NCI-H226 (cell line): Measurements from ENCODE around the gene ATN1.

Experiments used
- DNase-seq: peaks from one replicate; pipeline ENCODE4 v3.0.0-alpha.2; 2015

The ATN1 gene

DNA sequence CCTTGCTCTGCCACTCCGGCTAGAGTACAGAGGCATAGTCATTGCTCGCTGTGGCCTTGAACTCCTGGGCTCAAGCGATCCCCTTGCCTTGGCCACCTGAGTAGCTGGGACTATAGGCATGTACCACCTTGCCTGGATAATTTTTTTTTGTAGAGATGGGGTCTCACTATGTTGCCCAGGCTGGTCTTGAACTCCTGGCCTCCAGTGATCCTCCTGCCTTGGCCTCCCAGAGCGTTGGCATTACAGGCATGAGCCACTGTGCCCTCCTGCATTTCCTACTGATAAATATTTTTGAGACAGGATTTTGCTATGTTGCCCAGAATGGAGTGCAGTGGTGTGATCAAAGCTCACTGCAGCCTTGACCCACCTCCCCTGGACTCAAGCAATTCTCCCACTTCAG lies 52.3 kb downstream of the ATN1 start:
- DNase-seq, result no peak

DNA sequence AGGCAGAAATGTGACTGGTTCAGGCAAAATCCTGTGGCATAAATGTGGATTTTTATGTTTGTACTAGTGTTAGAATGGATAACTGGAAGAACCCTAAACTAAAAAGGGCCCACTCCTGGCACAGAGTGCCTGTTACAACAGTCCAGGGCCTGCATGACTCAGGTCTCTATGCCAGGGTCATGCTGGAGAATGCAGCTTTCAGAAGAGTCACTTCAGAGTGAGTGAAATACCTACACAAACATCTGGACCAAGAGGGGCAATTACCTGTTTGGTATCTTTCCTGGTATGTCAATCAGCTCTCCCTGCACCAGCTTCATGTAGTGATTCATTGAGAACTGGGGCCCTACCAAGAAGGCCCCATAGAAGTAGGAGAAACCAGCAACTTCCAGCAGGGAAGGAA lies 53.0 kb downstream of the ATN1 start:
- no peak for DNase-seq

DNA sequence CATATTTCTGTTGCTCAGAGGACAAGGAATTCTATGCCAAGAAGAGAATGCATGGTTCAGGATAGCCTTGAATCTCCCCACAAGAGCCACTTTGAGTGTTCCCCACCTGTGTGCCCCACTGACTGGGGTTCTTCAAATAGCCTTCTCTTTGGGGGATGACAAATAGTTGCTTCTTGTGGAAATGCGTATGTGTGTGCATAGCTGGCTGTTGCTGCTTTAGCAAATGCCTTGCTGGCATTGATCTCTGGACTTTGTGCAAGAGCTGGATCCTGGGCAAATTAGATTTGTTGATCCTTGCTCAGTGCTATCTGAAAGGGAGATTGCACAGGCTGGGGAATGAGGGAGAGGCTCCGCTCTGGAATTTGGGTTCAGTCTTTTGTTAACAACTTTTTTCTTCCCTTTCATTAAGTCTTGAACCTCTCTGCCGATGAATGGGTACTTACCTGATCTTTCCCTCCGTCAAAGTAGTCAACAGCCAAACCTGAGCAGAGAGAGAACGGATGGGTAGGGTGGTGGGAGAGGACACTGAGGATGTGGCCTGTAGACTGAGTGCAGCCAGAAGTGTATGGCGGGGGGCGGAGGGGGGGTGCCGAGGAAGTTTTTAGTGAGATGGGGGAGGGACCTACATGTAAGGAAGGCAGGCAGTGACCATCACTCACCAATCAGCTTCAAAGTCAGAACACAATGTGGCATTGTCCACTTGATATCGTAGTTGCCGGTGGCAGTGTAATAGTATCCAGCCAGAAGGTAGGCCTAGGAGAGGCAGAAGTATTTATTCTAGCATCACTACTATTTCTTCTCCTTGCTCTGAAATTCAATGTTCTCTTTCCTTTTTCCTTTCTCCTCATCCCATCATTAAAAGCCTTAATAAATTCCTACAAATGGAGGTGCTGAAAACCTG lies 53.6 kb downstream of the ATN1 start:
- no peak for DNase-seq

DNA sequence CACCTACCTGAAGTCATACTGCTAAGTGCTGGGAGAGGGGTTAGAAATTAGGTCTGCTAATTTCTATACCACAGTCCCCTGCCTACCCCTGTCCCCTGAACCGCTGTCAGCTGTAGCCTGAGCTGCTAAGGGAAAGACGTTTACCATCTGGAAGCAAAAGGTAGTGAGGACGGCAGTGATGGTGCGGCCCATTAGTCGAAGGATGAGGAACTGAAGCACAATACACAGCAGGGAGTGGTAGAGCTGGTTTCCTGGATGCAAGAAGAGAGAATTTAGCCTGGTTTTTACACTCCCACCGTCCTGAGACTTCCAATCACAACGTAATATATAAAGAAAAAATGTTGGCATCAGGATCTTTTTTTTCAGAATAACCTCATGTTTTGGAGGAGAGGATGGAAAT lies 54.8 kb downstream of the ATN1 start:
- DNase-seq, result no peak

DNA sequence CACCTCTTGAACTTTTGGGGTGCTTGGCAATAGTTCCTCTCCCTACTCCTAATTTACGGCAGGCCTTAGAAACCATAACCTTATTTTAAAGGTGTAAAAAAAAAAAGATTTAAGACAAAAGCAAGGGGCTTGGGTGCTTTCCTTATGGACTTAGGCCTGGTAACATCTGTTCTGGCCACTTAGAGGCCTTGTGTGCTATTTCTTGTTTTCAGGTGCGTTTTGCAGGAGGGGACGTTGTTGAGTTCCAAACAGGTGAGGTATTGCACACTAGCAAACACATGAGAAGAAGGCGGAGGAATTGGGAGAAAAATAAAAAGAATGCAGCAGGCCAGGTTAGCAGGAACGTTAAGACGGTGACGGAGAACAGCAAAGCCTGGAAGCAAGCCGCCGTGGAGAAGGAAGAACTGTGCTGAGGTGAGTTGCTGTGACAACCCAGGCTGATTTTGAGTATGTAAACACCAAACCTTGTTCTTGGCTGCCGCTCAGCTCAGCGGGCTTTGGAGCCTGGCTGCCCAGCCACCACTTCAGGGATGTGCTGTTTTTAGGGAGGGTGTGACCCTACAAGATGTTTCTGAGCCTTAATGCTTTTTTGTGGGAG lies 60.3 kb downstream of the ATN1 start:
- no peak for DNase-seq
